HUDEP-2 (cell line): ENCODE results near the gene CUX1.
"Not testable (repeated sequence)": the region's sequence is repeated elsewhere in the genome, so short reads cannot be mapped to it uniquely, and the experiment has no call there.

ENCODE experiments used
- DNase-seq, 76 experiments: peaks; one replicate each; lab custom pipeline; 2025; ENCODE audit not compliant: unreplicated experiment in 76 of 76; lab: John Stamatoyannopoulos, UW

The CUX1 gene

GRCh38 chr7:101968720-101969466, 151.5 kb downstream of the CUX1 start:
- DNase-seq = no peak

- no peak for DNase-seq
Observed at GRCh38 chr7:101969997-101970585, 152.7 kb downstream of the CUX1 start.

- no peak for DNase-seq
Observed at GRCh38 chr7:101970801-101971200, 153.4 kb downstream of the CUX1 start.

GRCh38 chr7:101971457-101971856, 154.0 kb downstream of the CUX1 start:
- DNase-seq = no peak

- DNase-seq = no peak
Observed at GRCh38 chr7:101972627-101973026, 155.2 kb downstream of the CUX1 start.

GRCh38 chr7:101973130-101973529, 155.7 kb downstream of the CUX1 start:
- no peak for DNase-seq

GRCh38 chr7:101974393-101974792, 157.0 kb downstream of the CUX1 start:
- no peak for DNase-seq

- no peak for DNase-seq
Observed at GRCh38 chr7:101975046-101975445, 157.6 kb downstream of the CUX1 start.

GRCh38 chr7:101976411-101976810, 159.0 kb downstream of the CUX1 start:
- no peak for DNase-seq

GRCh38 chr7:101977249-101977648, 159.8 kb downstream of the CUX1 start:
- DNase-seq = no peak

GRCh38 chr7:101978683-101979082, 161.3 kb downstream of the CUX1 start:
- no peak for DNase-seq

GRCh38 chr7:101983147-101983811, 165.9 kb downstream of the CUX1 start:
- DNase-seq = no peak

GRCh38 chr7:101984133-101984879, 166.9 kb downstream of the CUX1 start:
- DNase-seq = no peak

- no peak for DNase-seq
Observed at GRCh38 chr7:101985057-101985902, 167.9 kb downstream of the CUX1 start.

- DNase-seq = no peak
Observed at GRCh38 chr7:101985903-101986734, 168.7 kb downstream of the CUX1 start.

GRCh38 chr7:101987494-101987893, 170.1 kb downstream of the CUX1 start:
- DNase-seq = no peak

GRCh38 chr7:101988060-101988459, 170.6 kb downstream of the CUX1 start:
- not testable (repeated sequence) for DNase-seq

- DNase-seq = no peak
Observed at GRCh38 chr7:101988513-101988912, 171.1 kb downstream of the CUX1 start.

GRCh38 chr7:101989101-101989500, 171.7 kb downstream of the CUX1 start:
- DNase-seq = no peak
